ENCODE results near the gene MZT2B. TPM values are rescaled to one million over a fixed set of nuclear protein-coding genes. Genes with fewer than 3 reads are reported as not detected.
"Not testable (repeated sequence)": the region's sequence is repeated elsewhere in the genome, so short reads cannot be mapped to it uniquely, and the experiment has no call there.

Gene MZT2B
- total RNA-seq, 6 experiments from 2014 or later = 259 to 361 (median 309) TPM

GRCh38 chr2:130228005-130228404 is 45.9 kb downstream of the MZT2B start:
- H3K4me1 Mint-ChIP-seq (ENCODE audit: low read depth); H3K36me3 Mint-ChIP-seq (ENCODE audit: low read depth); H3K4me3 Mint-ChIP-seq; DNase-seq; H3K9me3 Mint-ChIP-seq; H3K27ac Mint-ChIP-seq: not testable (repeated sequence)
- H3K27me3 Mint-ChIP-seq (ENCODE audit: insufficient read depth) = peaks cover 17% of the 10 kb centered on the region

DNA sequence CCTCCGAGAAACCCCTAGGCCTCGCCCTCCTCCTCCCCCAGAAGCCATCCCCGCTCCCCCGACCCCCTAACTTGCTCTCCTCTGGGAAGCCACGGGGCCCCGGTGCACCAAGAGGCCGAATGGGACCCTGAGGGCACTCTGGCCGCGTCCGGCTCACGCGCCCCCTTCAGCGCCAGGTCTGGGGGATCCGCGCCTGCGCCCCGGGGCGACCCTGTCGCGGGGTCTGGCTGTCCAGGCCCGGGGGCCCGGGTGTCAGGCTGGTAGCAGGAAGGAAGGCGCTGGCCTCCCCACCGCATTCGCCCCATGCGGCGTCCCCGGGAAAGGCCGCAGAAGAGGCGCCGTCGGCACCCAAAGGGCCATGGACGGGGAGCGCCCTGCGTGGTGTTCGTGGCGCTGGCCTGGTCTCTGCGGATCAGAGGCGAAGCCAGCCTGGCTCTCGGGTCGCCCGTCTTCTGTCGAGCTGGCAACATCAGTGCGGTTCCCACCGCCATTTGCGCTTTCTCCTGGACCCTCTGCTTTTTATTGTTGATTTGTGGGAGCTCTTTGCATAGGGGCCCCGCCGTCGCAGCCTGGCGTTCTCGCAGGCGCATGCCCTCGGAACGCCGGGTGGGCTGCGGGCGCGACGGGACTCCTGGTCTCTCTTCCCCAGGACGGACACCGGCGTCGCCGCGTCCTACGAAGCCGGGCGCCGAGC is 46.6 kb downstream of the MZT2B start:
- DNase-seq; H3K4me3 Mint-ChIP-seq; H3K4me1 Mint-ChIP-seq (ENCODE audit: low read depth); H3K27ac Mint-ChIP-seq; H3K9me3 Mint-ChIP-seq; H3K36me3 Mint-ChIP-seq (ENCODE audit: low read depth): not testable (repeated sequence)
- peaks cover 14% of the 10 kb centered on the region for H3K27me3 Mint-ChIP-seq (ENCODE audit: insufficient read depth)

DNA sequence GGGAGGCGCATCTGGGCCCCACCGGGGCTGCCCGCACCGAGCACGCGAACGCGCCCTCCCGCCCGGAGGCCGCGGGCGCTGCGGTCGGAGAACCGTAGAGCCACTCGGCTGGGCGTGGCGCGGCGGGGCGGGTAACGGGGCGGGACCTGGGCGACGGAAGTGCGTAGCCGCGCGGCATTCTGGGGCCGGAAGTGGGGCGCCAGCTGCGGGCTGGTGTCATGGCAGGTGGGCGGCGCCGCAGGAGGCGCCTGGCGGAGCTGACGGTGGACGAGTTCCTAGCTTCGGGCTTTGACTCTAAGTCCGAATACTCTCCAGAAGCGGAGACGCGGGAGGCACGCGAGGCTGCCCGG is 47.1 kb downstream of the MZT2B start:
- DNase-seq; H3K9me3 Mint-ChIP-seq; H3K36me3 Mint-ChIP-seq (ENCODE audit: low read depth); H3K27me3 Mint-ChIP-seq (ENCODE audit: insufficient read depth); H3K4me3 Mint-ChIP-seq; H3K4me1 Mint-ChIP-seq (ENCODE audit: low read depth); H3K27ac Mint-ChIP-seq: not testable (repeated sequence)

GRCh38 chr2:130230376-130230775 is 48.3 kb downstream of the MZT2B start:
- H3K27ac Mint-ChIP-seq; H3K36me3 Mint-ChIP-seq (ENCODE audit: low read depth); H3K27me3 Mint-ChIP-seq (ENCODE audit: insufficient read depth); H3K4me1 Mint-ChIP-seq (ENCODE audit: low read depth); H3K9me3 Mint-ChIP-seq; H3K4me3 Mint-ChIP-seq; DNase-seq: not testable (repeated sequence)

- not testable (repeated sequence) for H3K4me3 Mint-ChIP-seq; H3K27ac Mint-ChIP-seq; H3K36me3 Mint-ChIP-seq (ENCODE audit: low read depth); H3K9me3 Mint-ChIP-seq; H3K4me1 Mint-ChIP-seq (ENCODE audit: low read depth); DNase-seq; H3K27me3 Mint-ChIP-seq (ENCODE audit: insufficient read depth)
These were observed 48.8 kb downstream of the MZT2B start for GRCh38 chr2:130230907-130231306.

DNA sequence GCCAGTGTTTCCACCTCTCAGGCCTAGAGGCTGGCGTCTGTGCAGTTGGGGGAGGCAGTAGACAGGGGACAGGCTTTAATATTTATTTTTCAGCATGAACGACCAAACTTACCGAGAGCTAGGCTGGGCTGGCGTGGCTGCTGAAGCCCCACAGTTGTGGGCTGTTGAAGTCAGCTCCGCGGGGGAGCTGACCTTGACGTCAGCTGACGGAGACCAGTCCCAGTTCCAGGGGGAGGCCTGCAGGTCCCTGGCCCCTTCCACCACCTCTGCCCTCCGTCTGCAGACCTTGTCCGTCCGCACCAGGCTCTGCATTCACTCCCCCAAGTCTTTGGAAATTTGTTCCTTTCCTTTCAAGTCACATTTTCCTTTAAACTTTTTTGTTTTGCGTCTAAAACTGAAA is 49.6 kb downstream of the MZT2B start:
- TF ChIP-seq CTCF (IDR thresholded peaks at IDR 0.05) = no peak
- Mint-ChIP-seq H3K4me1 (ENCODE audit: low read depth) (no peaks in the 10 kb centered on the region), H3K4me3 (no peak overlapping the region), H3K27me3 (ENCODE audit: insufficient read depth) (peaks cover 5% of the 10 kb centered on the region; the same call in 1 of the 2 replicates), H3K27ac (no peak overlapping the region), H3K36me3 (ENCODE audit: low read depth) (no peaks in the 10 kb centered on the region), H3K9me3 (peaks cover 3% of the 10 kb centered on the region; the same call in 1 of the 2 replicates)
- no peak for DNase-seq

DNA sequence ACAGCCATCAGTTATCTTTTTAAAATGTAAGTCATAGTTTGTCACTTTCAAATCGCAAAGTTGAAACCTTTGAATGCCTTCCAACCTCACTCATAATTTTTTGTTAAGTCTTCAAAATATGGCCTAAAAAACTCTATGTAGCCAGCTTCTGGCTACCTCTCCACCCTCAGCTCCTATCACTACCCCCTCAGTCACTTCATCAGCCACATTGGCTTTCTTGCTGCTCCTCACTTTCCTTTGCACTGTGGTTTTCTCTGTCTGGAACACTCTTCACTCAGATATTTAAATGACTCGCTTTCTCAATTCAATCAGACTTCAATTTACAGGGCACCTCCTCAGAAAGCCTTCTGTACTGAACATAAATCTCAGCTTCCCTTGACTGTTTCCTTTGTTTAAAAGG is 51.0 kb downstream of the MZT2B start:
- H3K27ac Mint-ChIP-seq; H3K27me3 Mint-ChIP-seq (ENCODE audit: insufficient read depth); H3K9me3 Mint-ChIP-seq; H3K4me3 Mint-ChIP-seq; DNase-seq; H3K36me3 Mint-ChIP-seq (ENCODE audit: low read depth); H3K4me1 Mint-ChIP-seq (ENCODE audit: low read depth): not testable (repeated sequence)

- not testable (repeated sequence) for H3K27me3 Mint-ChIP-seq (ENCODE audit: insufficient read depth); H3K27ac Mint-ChIP-seq
- peaks cover 15% of the 10 kb centered on the region for H3K4me1 Mint-ChIP-seq (ENCODE audit: low read depth)
These were observed 57.5 kb downstream of the MZT2B start for GRCh38 chr2:130239581-130239980.

More at GRCh38 chr2:130239581-130239980, 57.5 kb downstream of the MZT2B start:
- not testable (repeated sequence) for H3K36me3 Mint-ChIP-seq (ENCODE audit: low read depth); H3K9me3 Mint-ChIP-seq; DNase-seq; H3K4me3 Mint-ChIP-seq

Other genes with a start within 250 kb of the MZT2B start
- not detected for gene RAB6C, start 202.6 kb upstream of the MZT2B start, total RNA-seq (2021; fragmentation: NEBNext Ultra II Directional; extraction: Animal tissue kit (Norgen Biotek cat#: 25700))
- not detected for gene POTEF, start 53.0 kb upstream of the MZT2B start, total RNA-seq (2021; fragmentation: NEBNext Ultra II Directional; extraction: Animal tissue kit (Norgen Biotek cat#: 25700))
- gene CCDC74B, start 37.1 kb upstream of the MZT2B start, total RNA-seq (2021; fragmentation: NEBNext Ultra II Directional; extraction: Animal tissue kit (Norgen Biotek cat#: 25700)) = 1 to 10 TPM; 3.1 to 6.3 (median 5.0) TPM
- gene SMPD4, start 660 bp upstream of the MZT2B start, total RNA-seq (2021; fragmentation: NEBNext Ultra II Directional; extraction: Animal tissue kit (Norgen Biotek cat#: 25700)) = 10 to 100 TPM; 59.9 to 75.3 (median 64.6) TPM
- gene TUBA3E, start 16.2 kb downstream of the MZT2B start, total RNA-seq (2021; fragmentation: NEBNext Ultra II Directional; extraction: Animal tissue kit (Norgen Biotek cat#: 25700)) = not detected
- 100 to 1,000 TPM in 1 of 6 experiments, 10 to 100 TPM in 5; 79.9 to 103 (median 90.4) TPM for gene IMP4, start 160.6 kb downstream of the MZT2B start, total RNA-seq (2021; fragmentation: NEBNext Ultra II Directional; extraction: Animal tissue kit (Norgen Biotek cat#: 25700))
- gene PTPN18, start 173.8 kb downstream of the MZT2B start, total RNA-seq (2021; fragmentation: NEBNext Ultra II Directional; extraction: Animal tissue kit (Norgen Biotek cat#: 25700)) = 10 to 100 TPM; 15.5 to 18.9 (median 17.5) TPM

All from HFFc6 (cell line).